IMR-90 (cell line): ENCODE measurements around the gene ADSS1. TPM values are rescaled to one million over a fixed set of nuclear protein-coding genes. Genes with fewer than 3 reads are reported as not detected.

Experiments
- ATAC-seq: fragments of 200-7000 bp; cut with Tn5 transposase; 2 replicates; pipeline ENCODE4 v1.9.1; 2020; ENCODE audit warnings: low read depth, mild to moderate bottlenecking, moderate library complexity
- BruUV-seq: library from RNA; stranded (reverse); fragments of 400-500 nt; replicated peaks from 2 replicates; lab custom pipeline; 2021; lab: Mats Ljungman, UMichigan
- CTCF ChIA-PET: fragments of 300-600 bp; formaldehyde crosslinking; extraction: SDS; loops from one replicate; lab custom pipeline; 2021; ENCODE audit warnings: antibody characterized with exemption; lab: Yijun Ruan, JAX
- POLR2A ChIA-PET: fragments of 300-600 bp; sonication (Branson Sonifier 250); formaldehyde crosslinking; loops from one replicate; lab custom pipeline; 2022; ENCODE audit warnings: antibody characterized with exemption; ENCODE audit not compliant: unreplicated experiment; lab: Charles Lee
- DNase-seq: peaks from one replicate; pipeline ENCODE4 v3.0.0; 2013
- H2AFZ ChIP-seq: replicated peaks from 2 replicates; pipeline ENCODE3; 2013; ENCODE audit warnings: low read length, mild to moderate bottlenecking; ENCODE audit not compliant: poor library complexity
- H2AK5ac ChIP-seq: 2 replicates; pipeline ENCODE4 v1.6.1; 2013; ENCODE audit warnings: low read depth, low read length, inconsistent platforms
- H2AK9ac ChIP-seq: replicated peaks from 2 replicates; pipeline ENCODE3; 2013; ENCODE audit warnings: mild to moderate bottlenecking, low read depth, low read length, moderate library complexity; ENCODE audit not compliant: poor library complexity
- H2BK120ac ChIP-seq: 2 replicates; pipeline ENCODE4 v1.6.1; 2013; ENCODE audit warnings: low read depth, low read length, inconsistent platforms
- H2BK15ac ChIP-seq: 3 replicates; pipeline ENCODE4 v1.6.1; 2013; ENCODE audit warnings: low read depth, low read length, inconsistent platforms
- H2BK20ac ChIP-seq: 2 replicates; pipeline ENCODE4 v1.6.1; 2013; ENCODE audit warnings: low read depth, mild to moderate bottlenecking, inconsistent platforms, low read length, moderate library complexity
- H2BK5ac ChIP-seq: 2 replicates; pipeline ENCODE4 v1.6.1; 2013; ENCODE audit warnings: mild to moderate bottlenecking, low read depth, low read length, inconsistent platforms; ENCODE audit not compliant: poor library complexity, severe bottlenecking
- H3K14ac ChIP-seq: replicated peaks from 2 replicates; pipeline ENCODE4 v1.6.1; 2013; ENCODE audit warnings: low read depth, low read length, inconsistent platforms
- H3K18ac ChIP-seq: 2 replicates; pipeline ENCODE4 v1.6.1; 2013; ENCODE audit warnings: low read depth, low read length, control low read depth
- H3K23ac ChIP-seq: 2 replicates; pipeline ENCODE4 v1.6.1; 2013; ENCODE audit warnings: low read depth, low read length, inconsistent platforms
- H3K27ac ChIP-seq: 2 replicates; pipeline ENCODE4 v1.5.1; 2013; ENCODE audit warnings: mild to moderate bottlenecking, control low read depth, low read length; ENCODE audit not compliant: insufficient read depth
- H3K27me3 ChIP-seq: 2 replicates; pipeline ENCODE4 v1.6.1; 2013; ENCODE audit warnings: low read length; ENCODE audit not compliant: control insufficient read depth, insufficient read depth
- H3K36me3 ChIP-seq: 2 replicates; pipeline ENCODE4 v1.6.1; 2013; ENCODE audit warnings: low read length, mixed read lengths; ENCODE audit not compliant: control insufficient read depth, insufficient read depth
- H3K4ac ChIP-seq: 2 replicates; pipeline ENCODE4 v1.6.1; 2013; ENCODE audit warnings: low read depth, low read length, inconsistent platforms
- H3K4me1 ChIP-seq: 2 replicates; pipeline ENCODE4 v1.6.1; 2013; ENCODE audit warnings: low read length, mixed read lengths; ENCODE audit not compliant: control insufficient read depth, insufficient read depth
- H3K4me2 ChIP-seq: 2 replicates; pipeline ENCODE4 v1.6.1; 2013; ENCODE audit warnings: low read depth, mild to moderate bottlenecking, control low read depth, low read length, moderate library complexity
- H3K4me3 ChIP-seq: 2 replicates; pipeline ENCODE4 v1.5.1; 2013; ENCODE audit warnings: low read depth, mild to moderate bottlenecking, control low read depth, low read length, moderate library complexity; ENCODE audit not compliant: insufficient read depth
- H3K56ac ChIP-seq: 2 replicates; pipeline ENCODE4 v1.6.1; 2013; ENCODE audit warnings: low read length, inconsistent platforms; ENCODE audit not compliant: insufficient read depth; ENCODE audit errors: extremely low read depth
- H3K79me1 ChIP-seq, 2 experiments: 2 replicates each; pipeline ENCODE4 v1.6.1; 2013; ENCODE audit warnings: low read length in 2 of 2, inconsistent platforms in 1 of 2, low read depth in 1 of 2
- H3K9ac ChIP-seq: 2 replicates; pipeline ENCODE4 v1.6.1; 2013; ENCODE audit warnings: low read depth, low read length, control low read depth
- H3K9me1 ChIP-seq: 2 replicates; pipeline ENCODE4 v1.6.1; 2013; ENCODE audit warnings: low read length, inconsistent platforms; ENCODE audit not compliant: insufficient read depth
- H3K9me3 ChIP-seq: 2 replicates; pipeline ENCODE4 v1.6.1; 2013; ENCODE audit warnings: low read length; ENCODE audit not compliant: control insufficient read depth, insufficient read depth
- H4K20me1 ChIP-seq: 2 replicates; pipeline ENCODE4 v1.6.1; 2013; ENCODE audit warnings: low read length, inconsistent platforms; ENCODE audit not compliant: insufficient read depth
- H4K5ac ChIP-seq: 2 replicates; pipeline ENCODE4 v1.6.1; 2013; ENCODE audit warnings: mild to moderate bottlenecking, low read depth, low read length, control low read depth
- H4K8ac ChIP-seq, 2 experiments: 2 replicates each; pipeline ENCODE4 v1.6.1; 2013; ENCODE audit warnings: low read depth in 2 of 2, low read length in 2 of 2, control low read depth in 1 of 2, inconsistent platforms in 1 of 2
- H4K91ac ChIP-seq: 2 replicates; pipeline ENCODE4 v1.6.1; 2013; ENCODE audit warnings: low read depth, low read length, inconsistent platforms; ENCODE audit not compliant: insufficient read depth
- CEBPB ChIP-seq: IDR thresholded peaks from 2 replicates; pipeline ENCODE4 v1.6.1; 2012; ENCODE audit warnings: low read depth, low read length, improper control_type of control experiment
- CHD1 ChIP-seq: IDR thresholded peaks from 2 replicates; pipeline ENCODE4 v1.6.1; 2012; ENCODE audit warnings: low read depth, low read length, improper control_type of control experiment
- MAFK ChIP-seq: IDR thresholded peaks from 2 replicates; pipeline ENCODE4 v1.6.1; 2012; ENCODE audit warnings: low read depth, low read length, improper control_type of control experiment
- MXI1 ChIP-seq: IDR thresholded peaks from 2 replicates; pipeline ENCODE4 v1.6.1; 2012; ENCODE audit warnings: low read depth, mild to moderate bottlenecking, low read length, moderate library complexity, borderline replicate concordance
- NFE2L2 ChIP-seq: fragments of 150-350 bp; IDR thresholded peaks from 2 replicates; pipeline ENCODE4 v1.6.1; 2016; ENCODE audit warnings: low read depth, mild to moderate bottlenecking, low read length
- POLR2A ChIP-seq: IDR thresholded peaks from 2 replicates; pipeline ENCODE4 v1.6.1; 2012; ENCODE audit warnings: mild to moderate bottlenecking, low read depth, low read length
- RCOR1 ChIP-seq: IDR thresholded peaks from 2 replicates; pipeline ENCODE4 v1.6.1; 2012; ENCODE audit warnings: mild to moderate bottlenecking, low read length, improper control_type of control experiment; ENCODE audit not compliant: insufficient replicate concordance
- RFX5 ChIP-seq: IDR thresholded peaks from 2 replicates; pipeline ENCODE4 v1.8.0; 2012; ENCODE audit warnings: low read depth, mild to moderate bottlenecking, low read length, moderate library complexity
- WGBS, 2 experiments: methylation state at CpG; one replicate each; pipeline versions ENCODE4 v1.1.5 to v1.1.7; 2013; ENCODE audit warnings: missing lambda C conversion rate in 2 of 2; ENCODE audit not compliant: insufficient read length in 1 of 2; ENCODE audit errors: extremely low coverage in 2 of 2; 5-methylcytosine and 5-hydroxymethylcytosine counted together
- dilution Hi-C: fragments of 300-500 bp; cut with HindIII; formaldehyde crosslinking; loops from one replicate; pipeline ENCODE4 v1.14.3; 2018; ENCODE audit warnings: low sequenced_read_pairs; ENCODE audit not compliant: unreplicated experiment
- in situ Hi-C: fragments of 300-500 bp; cut with MboI; formaldehyde crosslinking; loops from 3 replicates; pipeline ENCODE4 v1.14.3; 2019; ENCODE audit warnings: low sequenced_read_pairs, inconsistent platforms, mixed read lengths
- intact Hi-C: fragments of 100-400 bp; cut with micrococcal nuclease; formaldehyde crosslinking; loops from 2 replicates; pipeline ENCODE4 v1.10.0; 2022
- polyA plus RNA-seq, 3 experiments: library from polyadenylated mRNA; depleted of rRNA; stranded (reverse); fragments of >200 nt; gene quantifications; 2 replicates each; pipeline ENCODE4 v1.2.3, GENCODE V29; 2012; ENCODE audit warnings: low replicate concordance in 1 of 3
- total RNA-seq: library from RNA; depleted of rRNA; stranded (reverse); fragments of >200 nt; gene quantifications from 2 replicates; pipeline ENCODE4 v1.2.3, GENCODE V29; 2012
- TF ChIP-seq, protein P1 (sequence below): fragments of 150-350 bp; IDR thresholded peaks from 2 replicates; pipeline ENCODE4 v1.6.1; 2016; ENCODE audit warnings: low read depth, mild to moderate bottlenecking, low read length, moderate library complexity, borderline replicate concordance
- TF ChIP-seq, protein P2 (sequence below): conservative IDR thresholded peaks from 2 replicates; pipeline ENCODE4 v1.5.1; 2012; ENCODE audit warnings: mild to moderate bottlenecking, low read depth, low read length, improper control_type of control experiment

Gene ADSS1
- total and polyA plus RNA-seq, 2 of the 4 experiments (the other 2 are of a cell fraction) = 1.8 to 5.2 TPM

DNA sequence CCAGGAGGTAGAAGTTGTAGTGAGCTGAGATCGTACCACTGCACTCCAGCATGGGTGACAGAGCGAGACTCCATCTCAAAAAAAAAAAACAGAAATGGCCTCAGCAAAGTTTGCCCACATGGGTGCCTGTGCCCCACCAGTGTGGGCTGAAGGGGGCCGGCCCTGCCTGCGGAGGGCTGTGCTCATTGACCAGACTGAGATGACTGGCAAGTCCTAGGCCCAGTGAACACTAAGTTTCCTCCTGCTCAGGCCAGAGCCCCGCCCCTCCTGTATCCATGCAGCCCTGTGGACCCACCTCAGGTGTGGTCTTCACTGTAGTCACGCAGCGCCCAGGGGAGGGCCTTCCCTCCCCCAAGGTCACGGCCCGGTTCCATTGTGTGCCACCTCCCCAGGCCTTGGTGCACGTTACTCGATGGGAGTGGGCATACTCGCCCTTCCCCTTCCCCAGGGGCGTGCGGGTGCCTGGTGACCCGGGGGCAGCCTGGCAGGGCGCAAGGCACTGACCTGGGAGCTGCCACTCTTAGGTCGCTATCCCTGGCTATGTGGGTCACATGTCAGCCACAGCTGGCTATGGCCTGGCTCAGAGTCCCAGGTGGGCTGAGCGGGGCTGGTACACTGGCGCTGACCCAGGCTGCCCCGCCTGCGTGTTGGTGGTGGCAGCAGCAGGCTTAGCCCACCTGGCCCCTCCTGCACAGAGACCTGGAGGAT lies 18.5 kb upstream of the ADSS1 start:
- Histone ChIP-seq H3K4me3 (no peak overlapping the region), H3K18ac (no peak overlapping the region), H3K14ac (no peak overlapping the region), H2AK5ac (no peak overlapping the region), H4K8ac (no peak overlapping the region), H4K20me1 (peaks cover 46% of the 10 kb centered on the region), H3K27ac (no peak overlapping the region), H3K9me1 (no peaks in the 10 kb centered on the region), H3K36me3 (peaks cover 60% of the 10 kb centered on the region), H2BK120ac (no peak overlapping the region), H3K9me3 (no peaks in the 10 kb centered on the region), H3K23ac (no peak overlapping the region), H3K4me2 (no peak overlapping the region), H3K4me1 (peaks cover 4% of the 10 kb centered on the region; the same call in 1 of the 2 replicates), H2BK20ac (no peak overlapping the region), H2AFZ (peak overlapping the region; percentile 32), H3K9ac (no peak overlapping the region), H3K79me1 (peaks cover 3 to 38% of the 10 kb centered on the region in 2 experiments; a peak in 2 of 4 replicates), H4K5ac (no peak overlapping the region), H2BK5ac (no peak overlapping the region), H2AK9ac (no peak overlapping the region), H3K4ac (no peak overlapping the region), H2BK15ac (no peak overlapping the region), H4K91ac (no peak overlapping the region), H3K56ac (no peak overlapping the region), H3K27me3 (no peaks in the 10 kb centered on the region)
- DNase-seq = peak; percentile 19
- ChIA-PET POLR2A (no interaction called here), CTCF (no interaction called here)
- intact Hi-C loops = no loop called here
- WGBS, 2 experiments = 98% methylated on average over 8 of the region's 21 CpGs; no CpG with 5 or more reads in 1 of the 2 experiments
- dilution Hi-C loops = no loop called here
- in situ Hi-C loops = loop anchor here (5.0 kb wide), 1 partner anchor 48 kb away; no protein-coding TSS in a partner anchor
- ATAC-seq = no peak
- TF ChIP-seq MAFK = no peak
- TF ChIP-seq, protein P1, sequence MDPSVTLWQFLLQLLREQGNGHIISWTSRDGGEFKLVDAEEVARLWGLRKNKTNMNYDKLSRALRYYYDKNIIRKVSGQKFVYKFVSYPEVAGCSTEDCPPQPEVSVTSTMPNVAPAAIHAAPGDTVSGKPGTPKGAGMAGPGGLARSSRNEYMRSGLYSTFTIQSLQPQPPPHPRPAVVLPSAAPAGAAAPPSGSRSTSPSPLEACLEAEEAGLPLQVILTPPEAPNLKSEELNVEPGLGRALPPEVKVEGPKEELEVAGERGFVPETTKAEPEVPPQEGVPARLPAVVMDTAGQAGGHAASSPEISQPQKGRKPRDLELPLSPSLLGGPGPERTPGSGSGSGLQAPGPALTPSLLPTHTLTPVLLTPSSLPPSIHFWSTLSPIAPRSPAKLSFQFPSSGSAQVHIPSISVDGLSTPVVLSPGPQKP = no peak
- no peak for TF ChIP-seq CHD1
- no peak for TF ChIP-seq RCOR1
- TF ChIP-seq MXI1 = no peak
- no peak for TF ChIP-seq NFE2L2
- TF ChIP-seq RFX5 = no peak
- TF ChIP-seq, protein P2, sequence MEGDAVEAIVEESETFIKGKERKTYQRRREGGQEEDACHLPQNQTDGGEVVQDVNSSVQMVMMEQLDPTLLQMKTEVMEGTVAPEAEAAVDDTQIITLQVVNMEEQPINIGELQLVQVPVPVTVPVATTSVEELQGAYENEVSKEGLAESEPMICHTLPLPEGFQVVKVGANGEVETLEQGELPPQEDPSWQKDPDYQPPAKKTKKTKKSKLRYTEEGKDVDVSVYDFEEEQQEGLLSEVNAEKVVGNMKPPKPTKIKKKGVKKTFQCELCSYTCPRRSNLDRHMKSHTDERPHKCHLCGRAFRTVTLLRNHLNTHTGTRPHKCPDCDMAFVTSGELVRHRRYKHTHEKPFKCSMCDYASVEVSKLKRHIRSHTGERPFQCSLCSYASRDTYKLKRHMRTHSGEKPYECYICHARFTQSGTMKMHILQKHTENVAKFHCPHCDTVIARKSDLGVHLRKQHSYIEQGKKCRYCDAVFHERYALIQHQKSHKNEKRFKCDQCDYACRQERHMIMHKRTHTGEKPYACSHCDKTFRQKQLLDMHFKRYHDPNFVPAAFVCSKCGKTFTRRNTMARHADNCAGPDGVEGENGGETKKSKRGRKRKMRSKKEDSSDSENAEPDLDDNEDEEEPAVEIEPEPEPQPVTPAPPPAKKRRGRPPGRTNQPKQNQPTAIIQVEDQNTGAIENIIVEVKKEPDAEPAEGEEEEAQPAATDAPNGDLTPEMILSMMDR = no peak
- no peak for TF ChIP-seq CEBPB
- no peak for TF ChIP-seq POLR2A
- BruUV-seq = no TSS peak
